ENCODE measurements around the gene EEF1AKMT4.

Gene EEF1AKMT4

GRCh38 chr3:184306341-184306972 is 57.0 kb downstream of the EEF1AKMT4 start:
- no peak for DNase-seq (ENCODE audit: low spot score)
- in situ Hi-C loops (cut with MboI; ENCODE audit: low sequenced_read_pairs, unreplicated experiment), result no loop called here

GRCh38 chr3:184307915-184308314 is 58.4 kb downstream of the EEF1AKMT4 start:
- in situ Hi-C loops (cut with MboI; ENCODE audit: low sequenced_read_pairs, unreplicated experiment), result no loop called here

More at GRCh38 chr3:184306341-184306972, 57.0 kb downstream of the EEF1AKMT4 start:
- TF ChIP-seq, protein P1, sequence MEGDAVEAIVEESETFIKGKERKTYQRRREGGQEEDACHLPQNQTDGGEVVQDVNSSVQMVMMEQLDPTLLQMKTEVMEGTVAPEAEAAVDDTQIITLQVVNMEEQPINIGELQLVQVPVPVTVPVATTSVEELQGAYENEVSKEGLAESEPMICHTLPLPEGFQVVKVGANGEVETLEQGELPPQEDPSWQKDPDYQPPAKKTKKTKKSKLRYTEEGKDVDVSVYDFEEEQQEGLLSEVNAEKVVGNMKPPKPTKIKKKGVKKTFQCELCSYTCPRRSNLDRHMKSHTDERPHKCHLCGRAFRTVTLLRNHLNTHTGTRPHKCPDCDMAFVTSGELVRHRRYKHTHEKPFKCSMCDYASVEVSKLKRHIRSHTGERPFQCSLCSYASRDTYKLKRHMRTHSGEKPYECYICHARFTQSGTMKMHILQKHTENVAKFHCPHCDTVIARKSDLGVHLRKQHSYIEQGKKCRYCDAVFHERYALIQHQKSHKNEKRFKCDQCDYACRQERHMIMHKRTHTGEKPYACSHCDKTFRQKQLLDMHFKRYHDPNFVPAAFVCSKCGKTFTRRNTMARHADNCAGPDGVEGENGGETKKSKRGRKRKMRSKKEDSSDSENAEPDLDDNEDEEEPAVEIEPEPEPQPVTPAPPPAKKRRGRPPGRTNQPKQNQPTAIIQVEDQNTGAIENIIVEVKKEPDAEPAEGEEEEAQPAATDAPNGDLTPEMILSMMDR (IDR thresholded peaks at IDR 0.05; ENCODE audit: borderline replicate concordance, control extremely low read depth, extremely low read depth, insufficient read depth, missing control alignments), result no peak

More at GRCh38 chr3:184307915-184308314, 58.4 kb downstream of the EEF1AKMT4 start:
- DNase-seq (ENCODE audit: low spot score), result no peak
- TF ChIP-seq, protein P1 (IDR thresholded peaks at IDR 0.05; ENCODE audit: borderline replicate concordance, control extremely low read depth, extremely low read depth, insufficient read depth, missing control alignments), result no peak

Data from GM13976 (cell line).